SK-N-SH treated with all-trans-retinoic acid at 6 μM for 48 hours (cell line): ENCODE data around the gene ZNF681.

Experiments
- CSDC2 ChIP-seq: fragments of 250-450 bp; sonication (Bioruptor Pico); IDR thresholded peaks from 2 replicates; pipeline ENCODE4 v1.5.0; 2020; ENCODE audit warnings: mild to moderate bottlenecking, moderate library complexity
- TF ChIP-seq, protein P1 (sequence below): fragments of 250-450 bp; sonication (Bioruptor Pico); IDR thresholded peaks from 2 replicates; pipeline ENCODE4 v1.8.0; 2021; ENCODE audit warnings: low read depth, mild to moderate bottlenecking, moderate library complexity, borderline replicate concordance

- TF ChIP-seq CSDC2 (CRISPR knock-in tag), result no peak
- TF ChIP-seq, protein P1, sequence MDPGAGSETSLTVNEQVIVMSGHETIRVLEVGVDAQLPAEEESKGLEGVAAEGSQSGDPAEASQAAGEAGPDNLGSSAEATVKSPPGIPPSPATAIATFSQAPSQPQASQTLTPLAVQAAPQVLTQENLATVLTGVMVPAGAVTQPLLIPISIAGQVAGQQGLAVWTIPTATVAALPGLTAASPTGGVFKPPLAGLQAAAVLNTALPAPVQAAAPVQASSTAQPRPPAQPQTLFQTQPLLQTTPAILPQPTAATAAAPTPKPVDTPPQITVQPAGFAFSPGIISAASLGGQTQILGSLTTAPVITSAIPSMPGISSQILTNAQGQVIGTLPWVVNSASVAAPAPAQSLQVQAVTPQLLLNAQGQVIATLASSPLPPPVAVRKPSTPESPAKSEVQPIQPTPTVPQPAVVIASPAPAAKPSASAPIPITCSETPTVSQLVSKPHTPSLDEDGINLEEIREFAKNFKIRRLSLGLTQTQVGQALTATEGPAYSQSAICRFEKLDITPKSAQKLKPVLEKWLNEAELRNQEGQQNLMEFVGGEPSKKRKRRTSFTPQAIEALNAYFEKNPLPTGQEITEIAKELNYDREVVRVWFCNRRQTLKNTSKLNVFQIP (CRISPR knock-in tag), result no peak
These were observed 15.9 kb upstream of the ZNF681 start for GRCh38 chr19:23774524-23774971.
